ACHN (cell line): ENCODE results near the gene ASB18.

Experiments used
- DNase-seq: peaks from one replicate; pipeline ENCODE4 v3.0.0-alpha.2; 2015
- in situ Hi-C: cut with HindIII; loops from 2 replicates; pipeline ENCODE4 v1.10.0; 2017; ENCODE audit warnings: low sequenced_read_pairs, low pct_ligation_motif_present, low pct_unique_long_range_greater_than_20kb

Gene ASB18

DNA sequence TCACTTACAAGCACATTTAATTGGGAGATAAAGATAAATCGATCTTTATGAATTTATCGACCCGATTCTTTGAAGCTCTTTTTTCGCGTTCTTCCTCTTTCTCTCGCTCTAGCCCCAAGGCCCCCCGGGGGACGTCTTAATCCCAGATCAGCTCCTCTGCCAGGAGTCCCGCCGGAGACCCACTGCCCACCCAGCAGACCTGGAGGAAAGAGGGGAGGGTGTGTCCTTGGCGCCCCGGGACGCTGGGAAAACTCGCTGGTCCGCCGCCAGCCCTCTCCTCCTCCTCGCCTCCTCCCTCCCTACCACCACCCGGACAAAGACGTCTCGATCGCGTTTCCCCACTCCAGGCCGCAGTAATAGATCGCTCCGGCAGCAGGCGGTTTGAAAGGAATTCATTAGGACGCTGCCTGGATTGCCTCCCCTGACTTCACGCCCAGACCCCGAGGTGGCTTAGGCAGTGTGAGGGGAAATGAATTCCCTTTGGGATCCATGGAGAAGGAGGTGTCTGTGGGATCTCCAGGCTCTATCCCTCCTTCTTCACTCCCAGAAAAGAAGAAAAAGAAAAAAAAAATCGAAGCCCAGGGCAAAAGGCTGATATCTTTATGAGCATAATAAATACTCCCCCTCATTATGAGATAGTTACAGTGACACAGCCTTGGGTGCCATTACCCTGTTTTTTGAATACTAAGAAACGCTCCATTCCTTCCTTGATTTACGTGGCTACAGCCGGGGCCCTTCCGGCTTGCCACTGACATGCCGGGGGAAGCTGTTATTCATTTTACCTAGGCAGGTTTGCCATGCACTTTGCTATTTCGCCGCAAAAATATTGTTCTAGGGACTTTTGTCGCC, 94.2 kb downstream of the ASB18 start:
- in situ Hi-C loops = no loop called here
- no peak for DNase-seq

DNA sequence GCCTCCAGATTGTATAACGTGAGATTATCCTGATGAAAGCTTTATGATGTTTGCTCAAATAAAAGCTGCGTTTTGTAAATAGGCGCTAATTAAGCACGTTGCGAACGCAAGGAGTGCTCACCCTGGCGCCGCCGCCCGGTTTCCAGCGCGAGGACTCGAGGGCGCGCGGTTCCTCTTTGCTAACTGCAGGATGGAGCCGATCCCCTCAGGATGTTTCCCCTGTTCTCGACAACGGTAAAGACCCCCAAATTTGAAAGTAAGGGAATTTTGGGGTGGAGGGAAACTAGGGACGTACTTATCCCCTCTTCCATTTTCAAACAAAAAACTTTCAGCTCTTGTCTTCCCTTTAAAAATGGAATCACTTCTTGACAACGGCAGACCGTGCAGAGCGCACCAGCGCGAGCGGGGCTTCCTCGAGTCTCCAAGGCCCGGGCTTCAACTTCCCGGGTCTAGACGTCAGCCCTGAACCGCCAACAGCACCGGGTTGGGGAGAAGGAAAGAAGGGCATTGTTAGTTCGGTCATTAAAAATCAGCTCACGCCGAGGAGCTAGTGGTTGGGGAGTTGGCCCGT, 95.0 kb downstream of the ASB18 start:
- in situ Hi-C loops = no loop called here
- DNase-seq = no peak

DNA sequence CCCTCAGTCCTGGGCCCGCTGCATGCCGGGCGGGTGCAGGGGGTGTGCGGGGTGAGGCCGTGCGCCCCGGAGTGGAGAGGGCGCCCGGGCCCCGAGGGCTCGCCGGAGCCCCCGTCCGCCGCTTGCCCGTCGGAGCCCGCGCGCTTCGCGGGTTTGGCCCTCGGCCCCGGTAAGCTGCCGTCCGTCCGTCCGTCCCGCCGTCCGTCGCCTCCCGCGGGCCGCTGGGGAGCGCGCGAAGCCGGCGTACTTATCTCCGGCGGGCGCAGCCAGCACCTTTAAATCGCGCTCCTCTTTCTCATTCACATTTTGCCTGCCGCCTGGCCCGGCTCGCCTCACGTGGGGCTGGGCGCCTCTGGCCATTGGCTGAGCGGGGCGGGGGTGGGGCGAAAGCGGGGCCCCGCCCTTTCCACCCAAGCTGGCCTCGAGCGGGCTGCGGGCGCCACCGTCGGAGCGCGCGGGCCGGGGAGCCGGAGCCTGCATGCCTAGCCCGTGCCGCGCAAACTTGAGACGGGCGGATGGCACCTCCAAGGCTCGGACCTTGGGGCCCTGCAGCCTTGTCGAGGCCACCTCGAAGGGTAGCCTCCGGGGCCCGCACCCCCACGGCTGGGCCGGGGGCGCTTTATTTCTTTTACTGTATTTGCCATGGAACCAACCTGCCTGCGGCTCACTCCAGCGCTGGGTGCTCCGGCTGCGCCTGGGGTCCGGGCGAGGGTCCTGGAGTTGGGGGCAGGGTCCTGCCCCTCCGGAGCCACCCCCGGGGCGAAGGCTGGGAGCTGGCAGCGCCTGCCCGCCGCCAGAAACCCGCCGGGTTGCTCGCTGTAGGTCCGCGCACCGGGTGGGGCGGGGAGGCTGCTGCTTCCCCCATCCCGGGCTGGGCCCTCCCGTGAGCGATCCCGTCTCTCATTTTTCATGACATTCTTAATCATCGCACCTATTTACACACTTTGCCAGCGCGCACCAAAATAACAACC, 95.8 kb downstream of the ASB18 start, which contains the start of gene GBX2:
Gene GBX2, minus strand, starts transcription at position 277 of the 971 bp plus-strand sequence. CDS start 415 bp downstream, outside the sequence.
- in situ Hi-C loops = no loop called here
- DNase-seq = peak; percentile 94

DNA sequence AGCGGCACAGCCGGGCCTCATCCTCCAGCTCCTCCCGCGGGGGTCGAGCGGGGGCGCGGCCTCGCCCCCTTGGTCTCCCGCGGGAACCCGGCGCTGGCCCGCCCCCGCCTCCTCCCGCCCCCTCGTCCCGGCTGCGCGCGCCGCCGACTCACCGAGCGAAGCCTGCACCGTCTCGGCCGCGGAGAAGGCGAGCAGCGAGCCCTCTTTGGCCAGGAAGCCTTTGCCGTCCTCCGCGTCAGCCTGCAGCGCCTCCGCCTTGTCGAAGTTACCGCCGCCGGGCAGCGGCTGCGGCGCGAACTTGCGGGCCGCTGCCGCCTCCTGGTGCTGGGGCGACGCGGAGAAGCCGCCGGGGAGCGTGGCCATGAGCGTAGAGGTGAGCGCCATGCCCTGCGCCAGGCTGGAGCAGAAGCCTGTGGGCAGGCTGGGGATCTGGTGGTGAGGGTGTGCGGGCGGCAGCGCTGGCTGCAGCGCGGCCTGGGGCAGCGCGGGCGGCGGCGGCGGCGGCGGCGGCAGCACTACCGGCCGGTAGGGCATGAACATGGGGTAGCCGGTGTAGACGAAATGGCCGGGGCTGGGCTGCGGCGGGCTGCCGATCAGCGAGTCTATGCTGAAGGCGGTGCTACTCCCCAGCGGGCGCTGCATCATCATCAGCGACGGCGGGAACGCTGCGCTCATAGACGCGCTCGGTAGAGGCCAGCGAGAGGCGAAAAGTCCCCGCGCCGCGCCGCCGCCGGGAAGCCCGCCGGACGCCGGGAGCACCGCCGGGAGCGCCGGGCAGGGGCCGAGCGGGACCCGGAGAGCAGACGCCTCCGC, 96.7 kb downstream of the ASB18 start:
- DNase-seq = peak; percentile 74
- in situ Hi-C loops = no loop called here

DNA sequence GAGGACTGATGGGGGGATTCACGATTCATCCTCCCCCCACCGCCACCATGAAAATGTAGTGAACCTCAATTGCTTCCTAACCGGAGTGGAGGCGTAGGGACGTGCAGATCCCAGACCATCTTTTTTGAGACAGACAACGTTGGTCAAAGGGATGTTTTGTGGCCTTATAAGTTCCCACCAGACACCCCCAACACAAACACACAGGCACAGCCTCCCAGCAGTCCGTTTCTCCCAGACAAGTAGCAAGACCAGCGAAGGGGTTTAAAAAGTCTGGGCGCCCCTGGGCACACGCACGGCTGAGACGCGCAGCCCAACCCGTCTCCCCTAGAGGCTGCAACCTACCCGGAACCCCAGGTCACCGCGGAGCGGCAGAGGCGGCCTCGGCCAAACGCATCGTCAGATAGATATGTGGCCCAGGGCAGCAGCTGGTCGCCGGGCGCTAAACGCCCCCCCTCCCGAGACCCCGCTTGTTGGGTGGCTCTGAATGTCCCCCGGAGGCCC, 97.4 kb downstream of the ASB18 start:
- peak; percentile 33 for DNase-seq
- in situ Hi-C loops = no loop called here

DNA sequence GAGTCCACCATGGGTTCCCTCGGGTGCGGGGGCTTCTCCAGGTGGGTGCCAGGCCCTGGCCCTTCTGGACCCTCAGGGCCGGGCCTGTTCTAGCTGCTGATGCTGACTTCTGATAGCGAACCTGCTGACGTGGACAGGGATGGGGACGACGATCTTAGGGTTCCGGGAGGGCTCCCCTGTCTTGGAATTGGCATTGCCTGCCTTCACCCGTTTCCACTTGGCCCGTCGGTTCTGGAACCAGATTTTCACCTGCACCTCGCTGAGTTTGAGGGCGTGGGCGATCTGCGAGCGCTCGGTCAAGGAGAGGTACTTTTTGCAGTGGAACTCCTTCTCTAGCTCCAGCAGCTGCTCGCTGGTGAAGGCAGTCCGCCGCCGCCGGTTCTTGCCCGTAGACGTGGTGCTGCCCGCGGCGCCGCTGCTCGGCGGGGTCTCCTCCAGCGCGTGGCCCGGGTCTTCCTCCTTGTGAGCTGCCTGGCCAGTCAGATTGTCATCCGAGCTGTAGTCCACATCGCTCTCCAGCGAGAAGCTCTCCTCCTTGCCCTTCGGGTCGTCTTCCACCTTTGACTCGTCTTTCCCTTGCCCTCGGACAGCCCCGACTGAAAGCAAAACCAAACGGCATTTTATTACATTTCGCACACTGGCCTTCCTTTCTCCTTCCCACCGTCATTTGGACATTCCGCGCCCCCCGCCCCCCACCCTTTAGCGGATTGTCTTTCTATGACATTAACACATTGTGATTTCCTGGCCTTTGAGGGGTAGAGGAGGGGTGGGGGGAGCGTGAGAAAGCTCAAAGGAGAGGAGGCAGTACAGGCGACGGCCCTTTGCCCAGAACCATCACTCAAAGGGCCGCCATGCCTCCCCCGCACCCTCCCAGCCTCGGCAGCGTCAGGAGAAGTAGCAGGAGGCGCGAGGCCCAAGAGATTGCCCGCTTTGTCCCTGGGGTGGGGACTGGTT, 98.1 kb downstream of the ASB18 start:
- in situ Hi-C loops = no loop called here
- DNase-seq = no peak

DNA sequence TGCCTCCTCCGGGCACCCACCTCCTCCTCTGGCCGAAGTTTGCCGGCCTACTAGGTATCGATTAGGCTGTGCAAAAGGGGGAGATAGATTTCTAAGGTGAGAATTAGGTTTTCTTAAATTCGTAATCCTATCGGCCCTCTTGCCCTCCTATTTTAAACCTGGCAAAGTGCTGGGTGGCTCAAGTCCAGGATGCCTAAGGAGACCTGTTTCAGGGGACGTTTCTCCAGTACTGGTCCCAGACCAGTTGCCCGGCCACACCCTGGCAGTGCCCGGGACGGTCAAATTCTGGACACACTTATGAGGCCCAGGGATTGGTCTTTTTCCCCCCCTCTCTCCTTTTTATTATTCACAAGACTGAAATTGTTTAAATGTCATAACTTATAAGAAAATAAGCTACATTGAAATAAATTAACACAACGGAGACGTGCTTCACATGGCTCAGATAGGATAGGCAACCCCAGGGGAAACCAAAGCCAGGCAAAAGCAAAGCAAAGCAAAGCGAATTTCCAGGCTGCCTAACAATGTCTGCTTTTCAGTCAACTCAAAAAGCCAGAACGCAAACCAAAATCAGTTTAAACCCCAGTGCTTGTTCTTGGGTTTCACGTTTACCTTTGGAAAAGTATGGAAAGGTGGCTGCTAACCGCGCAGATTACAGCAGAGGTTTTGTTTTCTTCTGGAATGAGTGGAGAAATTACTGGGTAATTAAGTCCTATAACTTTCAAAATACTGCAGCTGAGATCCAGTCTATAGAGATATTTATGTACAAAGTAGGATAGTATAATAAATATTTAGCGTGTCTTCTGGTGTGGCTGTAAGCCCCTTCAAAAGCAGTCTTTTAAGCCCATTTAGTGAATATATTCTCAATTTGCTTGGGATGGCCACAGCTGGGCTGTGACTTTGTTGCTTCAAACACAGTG, 99.0 kb downstream of the ASB18 start:
- no peak for DNase-seq
- in situ Hi-C loops = no loop called here

DNA sequence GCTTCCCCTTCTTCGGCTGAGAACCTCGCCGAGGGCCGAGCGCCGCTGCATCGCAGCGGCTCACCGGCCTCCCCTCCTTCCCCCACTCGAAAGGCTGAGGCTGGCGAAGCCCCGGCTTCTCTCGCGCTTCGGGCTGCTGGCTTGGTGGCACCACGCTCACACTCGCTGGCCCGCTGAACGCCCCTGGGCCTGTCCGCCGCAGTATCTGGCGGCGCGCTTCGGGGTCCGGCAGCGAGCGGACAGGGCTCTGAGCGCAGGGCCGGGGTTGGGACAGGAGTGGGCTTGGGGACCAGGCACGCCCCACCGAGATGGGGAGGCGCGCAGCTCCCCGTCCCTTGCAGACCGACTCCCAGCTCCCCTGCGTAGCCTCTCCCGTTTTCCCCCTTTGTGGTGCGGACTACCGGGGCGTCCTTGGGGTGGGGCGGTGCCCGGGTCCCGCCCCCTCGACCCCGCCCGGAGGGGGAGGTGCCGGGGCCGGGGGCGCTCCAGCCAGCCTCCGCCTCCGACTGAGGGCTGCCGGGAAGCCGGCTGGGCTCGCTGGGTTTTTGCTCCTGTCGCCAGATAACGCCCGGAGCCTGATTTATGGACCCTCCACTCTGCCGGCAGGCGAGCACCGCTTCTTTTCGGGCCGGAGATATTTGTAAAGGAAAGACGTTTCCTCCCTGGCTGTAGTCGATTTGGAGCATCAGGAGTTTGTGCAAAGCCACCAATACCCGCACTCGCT, 99.8 kb downstream of the ASB18 start:
- no peak for DNase-seq
- in situ Hi-C loops = no loop called here

DNA sequence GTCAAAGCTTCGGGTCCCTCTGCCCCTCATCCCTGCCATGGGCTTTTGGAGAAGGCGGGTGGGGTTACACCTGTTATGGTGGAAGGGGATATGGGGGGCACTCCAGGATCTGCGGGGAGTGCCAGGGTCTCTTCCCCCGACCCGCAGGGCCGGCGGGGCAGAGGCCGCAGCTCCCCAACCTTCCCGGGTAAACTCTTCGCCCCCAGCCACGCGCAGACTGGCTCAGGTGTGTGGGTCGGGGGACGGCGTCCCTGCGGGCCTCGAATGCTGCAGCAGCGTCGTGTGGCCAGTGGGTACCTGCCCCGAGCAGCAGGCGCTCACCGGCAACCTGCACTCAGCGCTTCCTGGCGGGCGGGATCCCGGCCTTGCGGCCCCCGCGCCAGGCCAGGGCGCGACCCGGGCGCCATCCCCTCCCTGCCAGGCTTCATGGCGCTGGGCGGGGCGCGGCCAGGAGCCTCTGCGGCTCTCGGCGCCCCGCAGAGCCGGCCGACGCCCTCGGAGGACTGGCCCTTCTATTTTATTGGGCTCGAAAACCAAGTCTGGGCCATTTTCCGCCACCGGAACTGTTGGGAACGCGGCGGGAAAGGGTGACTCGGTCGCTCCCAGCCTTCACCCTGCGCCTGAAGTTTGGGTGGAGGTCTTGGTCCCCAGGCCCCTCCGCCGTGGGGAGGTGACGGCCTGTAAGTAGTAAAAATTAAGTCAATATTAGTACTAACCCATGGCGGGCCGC, 100.6 kb downstream of the ASB18 start:
- in situ Hi-C loops = no loop called here
- DNase-seq = no peak

DNA sequence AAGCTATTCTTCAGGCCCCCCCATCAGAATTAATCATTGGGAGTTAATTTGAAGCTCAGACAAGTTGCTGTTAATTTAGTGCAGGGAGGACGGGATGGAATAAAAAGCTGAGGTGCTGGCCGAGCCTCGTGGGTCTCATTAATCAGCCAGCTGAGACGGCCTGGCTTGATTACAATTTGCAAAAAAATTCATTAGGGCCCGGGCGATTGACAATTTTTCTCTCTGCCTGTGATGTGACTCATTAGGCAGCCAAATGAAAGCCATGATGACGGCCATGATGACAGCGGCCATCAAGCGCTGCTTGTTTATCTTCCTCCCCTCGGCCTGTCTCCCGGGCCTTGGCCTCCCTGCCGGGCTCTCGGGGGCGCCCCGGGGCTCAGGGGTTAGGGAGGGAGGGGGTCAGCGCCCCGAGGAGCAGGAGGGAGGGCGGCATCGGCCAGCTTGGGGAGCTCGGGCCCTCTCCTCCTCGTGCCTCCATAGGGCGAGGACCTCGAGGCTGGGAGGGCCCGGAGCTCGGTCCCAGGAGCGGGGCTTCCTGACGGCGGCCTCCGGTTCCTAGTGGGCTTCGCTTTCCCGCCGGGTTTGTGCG, 101.2 kb downstream of the ASB18 start:
- DNase-seq = no peak
- in situ Hi-C loops = no loop called here

DNA sequence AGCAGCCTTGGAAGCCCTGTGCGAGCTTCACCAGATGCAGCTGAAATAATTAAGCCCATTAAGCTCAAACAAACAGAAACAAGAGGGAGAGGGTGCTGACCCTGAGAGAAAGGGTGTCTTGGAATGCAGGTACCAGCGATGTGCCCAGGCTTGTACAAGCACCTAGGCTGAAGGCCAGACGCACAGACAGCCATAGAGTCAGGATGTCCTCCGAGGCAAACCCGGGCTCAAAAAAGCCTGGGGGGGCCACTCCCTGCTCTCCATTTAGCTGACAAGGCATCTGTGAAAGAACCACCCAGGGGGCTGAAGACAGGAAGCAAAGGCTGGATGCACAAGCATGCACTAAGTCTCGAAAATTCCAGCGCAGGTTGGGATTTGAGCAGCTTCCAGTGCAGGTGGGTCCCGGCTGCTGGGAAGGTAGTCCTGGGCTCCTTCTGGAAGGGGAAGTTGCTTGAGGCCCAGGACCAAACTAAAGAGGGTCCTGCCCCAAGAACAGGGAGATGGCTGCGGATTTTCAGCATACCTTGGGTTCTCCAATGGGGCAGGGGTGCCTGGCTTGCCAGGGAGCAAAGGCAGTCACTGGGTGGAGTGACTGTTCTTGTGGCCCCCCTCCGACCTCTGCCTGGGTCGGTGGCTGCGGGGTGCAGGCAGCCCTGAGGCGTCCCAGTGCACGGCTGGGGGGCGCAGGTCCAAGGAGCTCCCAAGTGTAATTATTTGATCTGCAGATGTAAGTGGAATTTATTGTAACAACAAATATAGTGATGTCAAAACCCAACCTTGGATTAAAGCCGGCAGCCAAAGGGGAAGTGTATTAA, 102.0 kb downstream of the ASB18 start:
- in situ Hi-C loops = no loop called here

DNA sequence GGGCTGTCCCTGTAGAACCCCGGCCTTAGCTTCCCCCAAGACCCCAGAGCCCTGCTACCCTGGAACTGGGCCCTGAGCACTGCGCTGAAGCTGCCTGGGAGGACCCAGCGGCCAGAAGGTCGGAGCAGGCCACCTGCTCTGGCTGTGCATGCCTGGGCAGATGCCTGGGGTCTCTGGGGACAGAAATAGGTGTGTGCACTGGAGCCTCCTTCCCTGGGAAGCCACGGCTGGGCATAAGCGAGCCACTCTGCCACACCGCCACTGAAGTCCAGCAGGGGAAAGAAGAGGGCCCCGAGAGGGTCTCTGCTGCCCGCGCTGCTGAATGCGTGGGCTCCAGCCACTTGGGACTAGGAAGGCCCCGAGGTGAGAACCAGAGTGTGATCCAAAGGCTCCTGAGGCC, 102.7 kb downstream of the ASB18 start:
- DNase-seq = no peak
- in situ Hi-C loops = no loop called here

More for the DNA sequence above, 102.0 kb downstream of the ASB18 start:
- no peak for DNase-seq

DNA sequence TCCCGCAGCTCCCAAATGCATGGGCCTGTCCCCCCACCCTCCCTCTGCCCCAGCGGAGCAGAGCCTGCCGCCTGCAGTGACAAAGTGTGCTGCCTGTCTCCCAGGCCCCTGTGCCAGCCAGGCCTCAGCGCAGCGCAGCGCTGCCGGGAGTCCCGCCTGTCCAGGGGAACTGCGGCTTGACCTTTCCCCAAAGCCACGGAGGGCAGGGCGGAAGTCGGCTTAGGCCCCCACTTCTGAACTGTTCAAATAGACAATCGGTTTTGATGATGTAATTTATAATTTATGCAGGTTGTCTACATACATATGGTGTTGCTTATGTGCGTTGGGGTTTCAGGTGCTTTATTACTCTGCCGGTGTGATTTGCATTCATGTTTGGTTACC, 103.1 kb downstream of the ASB18 start:
- in situ Hi-C loops = no loop called here
- DNase-seq = no peak
